ENCODE results near the gene HNRNPK.

Gene HNRNPK

DNA sequence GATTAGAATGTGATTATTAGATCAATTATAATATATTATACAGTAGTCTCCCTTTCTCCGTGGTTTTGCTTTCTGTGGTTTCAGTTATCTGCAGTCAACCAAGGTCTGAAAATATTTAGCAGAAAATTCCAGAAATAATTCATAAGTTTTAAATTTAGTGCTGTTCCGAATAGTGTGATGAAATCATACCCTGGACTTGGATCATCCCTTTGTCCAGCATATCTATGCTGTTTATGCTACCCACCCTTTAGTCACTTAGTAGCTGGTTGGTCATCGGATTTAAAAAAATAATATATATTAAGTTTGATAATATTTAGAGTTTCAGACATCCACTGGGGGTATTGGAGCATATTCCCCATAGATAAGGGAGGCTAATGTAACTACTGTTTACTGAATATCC lies 20.2 kb upstream of the HNRNPK start:
- no peak for TF ChIP-seq ZFX (IDR thresholded peaks at IDR 0.05; ENCODE audit: borderline replicate concordance)
- TF ChIP-seq, protein P1, sequence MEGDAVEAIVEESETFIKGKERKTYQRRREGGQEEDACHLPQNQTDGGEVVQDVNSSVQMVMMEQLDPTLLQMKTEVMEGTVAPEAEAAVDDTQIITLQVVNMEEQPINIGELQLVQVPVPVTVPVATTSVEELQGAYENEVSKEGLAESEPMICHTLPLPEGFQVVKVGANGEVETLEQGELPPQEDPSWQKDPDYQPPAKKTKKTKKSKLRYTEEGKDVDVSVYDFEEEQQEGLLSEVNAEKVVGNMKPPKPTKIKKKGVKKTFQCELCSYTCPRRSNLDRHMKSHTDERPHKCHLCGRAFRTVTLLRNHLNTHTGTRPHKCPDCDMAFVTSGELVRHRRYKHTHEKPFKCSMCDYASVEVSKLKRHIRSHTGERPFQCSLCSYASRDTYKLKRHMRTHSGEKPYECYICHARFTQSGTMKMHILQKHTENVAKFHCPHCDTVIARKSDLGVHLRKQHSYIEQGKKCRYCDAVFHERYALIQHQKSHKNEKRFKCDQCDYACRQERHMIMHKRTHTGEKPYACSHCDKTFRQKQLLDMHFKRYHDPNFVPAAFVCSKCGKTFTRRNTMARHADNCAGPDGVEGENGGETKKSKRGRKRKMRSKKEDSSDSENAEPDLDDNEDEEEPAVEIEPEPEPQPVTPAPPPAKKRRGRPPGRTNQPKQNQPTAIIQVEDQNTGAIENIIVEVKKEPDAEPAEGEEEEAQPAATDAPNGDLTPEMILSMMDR (IDR thresholded peaks at IDR 0.05): no peak

DNA sequence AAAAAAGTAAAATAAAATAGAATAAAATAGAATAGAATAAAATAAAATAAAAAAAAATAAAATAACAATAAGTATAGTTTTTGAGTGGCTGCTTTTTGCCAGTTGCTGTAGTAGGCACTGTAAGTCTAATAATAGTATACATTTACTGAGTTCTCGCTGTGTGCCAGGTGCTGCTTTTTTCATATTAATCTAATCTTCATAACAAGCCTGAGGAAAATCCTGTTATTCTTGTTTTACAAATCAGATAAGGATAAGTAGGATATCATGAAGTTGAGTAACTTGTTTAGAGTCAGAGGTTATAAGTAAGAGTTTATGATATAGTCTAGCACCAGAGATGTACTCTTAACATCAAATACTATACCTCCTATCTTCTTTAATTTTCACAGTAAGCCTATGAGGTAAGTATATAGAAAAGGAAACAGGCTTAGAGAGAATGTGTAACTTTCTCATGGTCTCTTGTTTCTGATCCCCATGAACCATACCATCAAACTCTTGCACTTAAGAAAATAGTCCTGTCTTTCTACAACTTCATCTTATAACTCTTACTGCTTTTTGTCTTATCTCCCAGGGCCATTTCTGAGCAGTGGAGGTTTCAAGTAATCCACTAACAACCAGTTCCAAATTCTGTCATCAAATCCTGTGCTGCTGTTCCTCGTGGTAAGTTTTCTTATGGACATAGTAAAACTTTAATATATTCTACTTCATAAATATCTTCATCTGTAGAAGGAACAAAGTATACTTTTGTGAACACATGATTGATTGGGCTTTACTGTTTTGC lies 19.3 kb upstream of the HNRNPK start:
- TF ChIP-seq, protein P1 (IDR thresholded peaks at IDR 0.05): no peak
- TF ChIP-seq ZFX (IDR thresholded peaks at IDR 0.05; ENCODE audit: borderline replicate concordance): no peak

More for the DNA sequence above, 20.2 kb upstream of the HNRNPK start:
- peak overlapping the region; percentile 64 for H3K27ac ChIP-seq

DNA sequence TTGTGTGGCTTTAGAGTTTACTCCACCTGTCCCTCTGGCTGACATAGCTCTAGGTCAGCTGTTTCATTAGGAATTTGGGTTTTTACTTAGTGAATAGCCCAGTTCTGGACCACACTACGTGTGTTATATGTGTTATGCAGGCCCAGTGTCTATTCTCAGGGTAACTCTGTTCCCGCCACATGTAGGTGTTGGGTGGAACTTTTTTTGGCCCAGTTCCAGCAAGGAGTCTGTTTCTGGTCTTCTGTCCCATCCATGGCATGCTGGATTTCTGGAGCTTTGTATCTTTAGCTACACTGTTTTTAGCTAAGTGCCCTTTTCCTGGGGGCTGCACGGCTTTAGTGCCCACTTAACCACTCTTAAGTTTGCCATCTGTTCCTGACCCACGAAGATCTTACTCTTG lies 16.1 kb upstream of the HNRNPK start:
- no peak overlapping the region for H3K27ac ChIP-seq
- TF ChIP-seq, protein P1 (IDR thresholded peaks at IDR 0.05): no peak
- no peak for TF ChIP-seq ZFX (IDR thresholded peaks at IDR 0.05; ENCODE audit: borderline replicate concordance)

More for the DNA sequence above, 19.3 kb upstream of the HNRNPK start:
- H3K27ac ChIP-seq: peak overlapping the region; percentile 64

DNA sequence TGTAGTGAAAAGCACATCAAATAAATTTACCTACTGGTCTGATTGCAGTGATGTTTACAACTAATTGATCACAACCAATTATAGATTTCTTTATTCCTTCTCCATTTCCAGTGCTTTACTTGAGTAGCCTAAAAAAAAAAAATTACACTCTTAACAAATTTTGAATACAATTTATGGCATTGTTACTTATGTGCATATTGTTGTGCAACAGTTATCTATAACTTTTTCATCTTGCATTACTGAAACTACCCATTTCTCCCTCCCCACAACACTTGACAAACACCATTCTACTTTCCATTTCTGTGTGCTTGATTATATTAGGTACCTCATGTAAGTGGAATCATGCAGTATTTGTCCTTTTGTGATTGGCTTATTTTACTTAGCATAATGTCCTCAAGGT lies 12.9 kb upstream of the HNRNPK start:
- no peak overlapping the region for H3K27ac ChIP-seq
- TF ChIP-seq, protein P1 (IDR thresholded peaks at IDR 0.05): no peak
- TF ChIP-seq ZFX (IDR thresholded peaks at IDR 0.05; ENCODE audit: borderline replicate concordance): no peak

DNA sequence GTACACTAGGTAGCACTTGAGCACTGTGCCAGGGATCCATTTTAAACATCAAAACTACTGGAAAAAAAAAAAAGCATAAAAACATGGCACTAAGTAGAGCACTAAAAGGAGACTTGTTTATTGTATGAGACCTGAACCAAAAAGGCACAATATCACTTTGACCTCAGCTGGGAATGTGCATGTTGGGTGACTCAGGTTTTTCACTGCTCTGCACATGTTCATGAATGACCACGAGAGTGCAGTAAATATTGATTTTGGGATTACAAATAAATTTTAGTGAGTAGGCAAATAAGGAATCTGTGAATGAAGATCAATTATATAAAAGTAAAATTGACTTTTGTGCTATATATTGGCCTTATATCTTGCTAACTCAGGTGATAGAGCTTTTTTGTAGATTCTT lies 12.4 kb upstream of the HNRNPK start:
- peak overlapping the region; percentile 8; the same call in 1 of the 2 replicates for H3K27ac ChIP-seq
- no peak for TF ChIP-seq ZFX (IDR thresholded peaks at IDR 0.05; ENCODE audit: borderline replicate concordance)
- TF ChIP-seq, protein P1 (IDR thresholded peaks at IDR 0.05): peak; percentile 27

DNA sequence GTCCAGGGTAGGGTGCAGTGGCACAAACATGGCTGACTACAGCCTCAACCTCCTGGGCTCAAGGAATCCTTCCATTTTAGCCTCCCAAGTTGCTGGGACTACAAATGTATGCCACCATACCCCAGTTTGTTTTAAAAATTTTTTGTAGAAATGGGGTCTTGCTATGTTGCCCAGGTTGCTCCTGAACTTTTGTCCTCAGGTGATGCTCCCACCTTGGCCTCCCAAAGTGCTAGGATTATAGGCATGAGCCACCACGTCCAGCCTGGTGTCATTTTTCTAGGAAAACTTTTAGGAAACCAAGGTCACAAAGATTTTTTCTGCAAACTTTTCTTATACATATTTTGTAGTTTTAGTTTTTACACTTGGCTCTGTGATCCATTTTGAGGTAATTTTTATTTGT lies 11.3 kb upstream of the HNRNPK start:
- H3K27ac ChIP-seq: no peak overlapping the region
- TF ChIP-seq, protein P1 (IDR thresholded peaks at IDR 0.05): no peak
- no peak for TF ChIP-seq ZFX (IDR thresholded peaks at IDR 0.05; ENCODE audit: borderline replicate concordance)

DNA sequence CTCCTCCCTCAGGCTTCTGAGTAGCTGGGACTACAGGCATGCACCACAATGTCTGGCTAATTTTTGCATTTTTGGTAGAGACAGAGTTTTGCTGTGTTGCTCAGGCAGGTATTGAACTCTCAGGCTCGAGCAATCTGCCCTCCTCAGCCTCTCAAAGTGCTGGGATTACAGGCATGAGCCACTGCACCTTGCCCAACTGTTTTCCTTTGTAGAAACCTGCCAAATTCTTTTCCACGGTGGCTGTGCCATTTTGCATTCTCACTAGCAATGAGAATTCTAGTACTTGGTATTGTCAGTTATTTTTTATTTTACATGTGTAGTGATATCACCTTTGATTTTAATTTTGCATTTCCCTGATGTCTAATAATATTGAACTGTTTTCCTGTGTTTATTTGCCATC lies 8.4 kb upstream of the HNRNPK start:
- peak overlapping the region; percentile 19 for H3K27ac ChIP-seq
- TF ChIP-seq ZFX (IDR thresholded peaks at IDR 0.05; ENCODE audit: borderline replicate concordance): no peak
- TF ChIP-seq, protein P1 (IDR thresholded peaks at IDR 0.05): no peak
